AG09309 (cell line): ENCODE measurements around the gene ARPC5.

Experiments
- DNase-seq: peaks from one replicate; pipeline ENCODE4 v3.0.0-alpha.2; 2010; ENCODE audit warnings: low read depth
- H3K4me3 ChIP-seq: 2 replicates; pipeline ENCODE4 v1.5.1; 2011; ENCODE audit warnings: mild to moderate bottlenecking, low read depth, low read length, moderate library complexity; ENCODE audit not compliant: control insufficient read depth
- TF ChIP-seq, protein P1 (sequence below): IDR thresholded peaks from 2 replicates; pipeline ENCODE4 v1.5.1; 2011; ENCODE audit warnings: mild to moderate bottlenecking, low read depth, low read length, inconsistent platforms; ENCODE audit not compliant: insufficient read depth, control insufficient read depth; ENCODE audit errors: missing control alignments

The ARPC5 gene

DNA sequence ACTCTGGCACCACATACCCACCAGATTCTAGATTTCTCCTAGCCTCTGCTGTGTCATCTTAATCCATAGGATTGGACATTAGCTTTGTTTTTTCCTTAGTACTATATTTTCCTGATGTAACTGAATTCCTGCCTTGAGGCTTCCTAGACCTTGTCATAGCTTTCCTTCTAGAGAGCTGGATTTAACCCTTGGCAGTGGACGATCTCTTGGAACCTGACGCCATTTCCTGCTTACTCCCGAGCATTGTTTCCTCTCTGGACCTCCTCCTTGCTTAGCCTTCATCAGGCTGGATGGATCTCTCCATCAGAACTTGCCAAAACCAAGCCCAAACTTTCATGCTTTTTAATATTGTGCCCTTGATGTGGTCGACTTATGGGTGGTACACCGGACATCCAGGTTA, 16.0 kb upstream of the ARPC5 start:
- TF ChIP-seq, protein P1, sequence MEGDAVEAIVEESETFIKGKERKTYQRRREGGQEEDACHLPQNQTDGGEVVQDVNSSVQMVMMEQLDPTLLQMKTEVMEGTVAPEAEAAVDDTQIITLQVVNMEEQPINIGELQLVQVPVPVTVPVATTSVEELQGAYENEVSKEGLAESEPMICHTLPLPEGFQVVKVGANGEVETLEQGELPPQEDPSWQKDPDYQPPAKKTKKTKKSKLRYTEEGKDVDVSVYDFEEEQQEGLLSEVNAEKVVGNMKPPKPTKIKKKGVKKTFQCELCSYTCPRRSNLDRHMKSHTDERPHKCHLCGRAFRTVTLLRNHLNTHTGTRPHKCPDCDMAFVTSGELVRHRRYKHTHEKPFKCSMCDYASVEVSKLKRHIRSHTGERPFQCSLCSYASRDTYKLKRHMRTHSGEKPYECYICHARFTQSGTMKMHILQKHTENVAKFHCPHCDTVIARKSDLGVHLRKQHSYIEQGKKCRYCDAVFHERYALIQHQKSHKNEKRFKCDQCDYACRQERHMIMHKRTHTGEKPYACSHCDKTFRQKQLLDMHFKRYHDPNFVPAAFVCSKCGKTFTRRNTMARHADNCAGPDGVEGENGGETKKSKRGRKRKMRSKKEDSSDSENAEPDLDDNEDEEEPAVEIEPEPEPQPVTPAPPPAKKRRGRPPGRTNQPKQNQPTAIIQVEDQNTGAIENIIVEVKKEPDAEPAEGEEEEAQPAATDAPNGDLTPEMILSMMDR, result no peak
- no peak overlapping the region for H3K4me3 ChIP-seq
- DNase-seq, result no peak

DNA sequence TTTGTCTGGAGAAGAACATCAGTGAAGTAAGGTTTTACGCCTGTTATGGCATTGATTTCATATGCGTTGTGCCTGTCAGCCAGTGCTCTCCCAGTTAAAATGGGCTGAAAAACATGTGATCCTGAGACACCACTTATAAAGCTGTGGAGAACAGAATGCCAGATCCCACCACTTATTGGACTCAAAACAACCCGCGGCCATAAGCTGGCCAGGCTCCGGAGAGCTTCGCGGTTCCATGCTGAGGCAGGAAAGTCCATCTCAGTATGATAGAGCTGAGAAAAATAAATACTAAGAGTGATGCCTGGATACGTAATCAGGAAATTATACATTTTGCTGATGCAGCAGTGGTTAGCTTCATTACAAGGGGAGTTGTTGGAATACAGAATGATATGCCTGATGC, 12.5 kb upstream of the ARPC5 start:
- no peak for DNase-seq
- H3K4me3 ChIP-seq, result no peak overlapping the region
- TF ChIP-seq, protein P1, result no peak

DNA sequence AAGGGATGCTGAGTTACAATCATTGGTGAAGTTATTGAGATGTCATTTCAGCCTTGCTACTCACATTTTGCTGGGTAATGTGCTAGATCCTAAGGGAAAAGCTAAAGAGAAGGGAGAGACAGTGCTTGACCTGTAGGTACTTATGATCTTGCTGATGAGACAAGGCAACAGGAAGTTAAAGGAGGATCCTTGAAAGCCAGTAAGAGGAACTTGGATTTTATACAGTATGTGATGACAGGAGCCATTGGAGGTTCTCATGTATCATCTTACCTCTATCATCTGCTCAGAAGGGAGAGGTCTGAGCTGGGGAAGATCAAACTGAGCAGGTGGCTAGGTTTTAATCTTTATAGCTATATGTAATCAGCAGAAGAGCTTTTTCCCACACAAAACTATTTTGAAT, 11.2 kb upstream of the ARPC5 start:
- H3K4me3 ChIP-seq, result no peak overlapping the region
- TF ChIP-seq, protein P1, result no peak
- DNase-seq, result no peak

DNA sequence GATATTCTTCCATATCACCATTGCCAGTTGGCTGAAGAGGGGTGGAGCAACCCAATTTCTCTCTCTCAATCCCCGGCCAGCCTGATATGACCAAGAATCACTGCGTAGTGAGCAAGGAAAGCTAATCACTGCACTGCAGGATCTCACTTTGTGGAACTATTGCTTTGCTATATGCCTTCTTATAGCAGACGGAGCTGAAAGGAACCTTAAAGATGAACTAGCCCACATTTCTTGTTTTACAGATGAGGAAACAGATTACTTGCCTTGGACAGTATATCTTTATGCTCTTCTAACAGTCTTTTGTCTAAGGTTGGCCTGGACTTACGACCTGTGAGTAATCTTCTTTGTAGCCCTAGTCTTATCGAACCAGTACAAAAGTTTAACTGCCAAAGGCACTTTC, 9.9 kb upstream of the ARPC5 start:
- TF ChIP-seq, protein P1, result no peak
- H3K4me3 ChIP-seq, result no peak overlapping the region
- DNase-seq, result no peak

DNA sequence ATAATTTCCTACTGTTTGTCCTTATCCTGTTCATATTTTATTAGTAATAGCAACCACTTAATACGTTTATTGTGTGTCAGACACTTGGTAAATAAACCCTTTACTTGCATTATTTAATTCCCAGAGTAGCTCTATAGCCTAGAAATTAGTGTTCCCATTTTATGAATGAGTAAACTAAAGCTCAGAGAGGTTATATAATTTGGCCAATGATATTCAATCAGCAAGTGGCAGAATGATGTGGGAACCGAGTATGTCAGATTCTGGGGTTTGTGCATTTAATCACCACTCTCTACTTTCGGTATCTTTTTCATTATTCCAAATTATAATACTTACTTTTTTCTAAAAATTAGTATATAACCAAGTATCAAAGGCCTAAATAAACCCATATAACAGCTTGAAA, 6.6 kb upstream of the ARPC5 start:
- DNase-seq, result no peak

DNA sequence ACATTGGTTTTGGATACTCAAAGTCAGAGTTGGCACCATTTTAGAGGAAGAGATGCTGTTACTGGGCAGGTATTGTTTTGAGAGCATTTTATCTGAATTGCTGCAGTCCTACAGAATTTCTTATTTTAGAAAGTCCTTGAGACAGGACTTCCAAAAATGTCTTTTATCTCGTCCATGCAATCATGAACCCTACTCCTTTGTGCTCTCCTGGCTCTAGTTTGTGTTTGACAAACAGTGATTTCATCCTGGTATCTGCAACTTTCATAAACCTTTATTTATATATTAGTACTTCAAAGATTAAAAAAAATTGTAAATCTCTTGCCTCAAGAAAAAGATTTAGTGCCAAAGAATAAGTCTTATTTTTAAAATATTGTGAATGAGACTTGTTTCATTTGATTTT, 4.6 kb upstream of the ARPC5 start:
- H3K4me3 ChIP-seq, result no peak overlapping the region
- no peak for DNase-seq
- TF ChIP-seq, protein P1, result no peak

More for the DNA sequence above, 6.6 kb upstream of the ARPC5 start:
- TF ChIP-seq, protein P1, result no peak
- no peak overlapping the region for H3K4me3 ChIP-seq
